Upper lobe of left lung (tissue), 6 donors: Measurements from ENCODE around the gene CCDC12. TPM values are rescaled to one million over a fixed set of nuclear protein-coding genes. Genes with fewer than 3 reads are reported as not detected.
A peak's percentile ranks its signal among the peaks of the same experiment; 100 is the strongest.

Source experiments
- ATAC-seq, 2 donors: fragments of 200-7000 bp; cut with Tn5 transposase; one replicate each; pipeline ENCODE4 v1.9.1; 2022; ENCODE audit warnings: mild to moderate bottlenecking in 2 of 2, moderate library complexity in 2 of 2; ENCODE audit not compliant: low FRiP score in 2 of 2
- DNase-seq, 2 donors: peaks; one replicate each; pipeline ENCODE4 v3.0.0-alpha.2; 2019 to 2020
- H3K27ac ChIP-seq, 4 donors: fragments of 200-600 bp; sonication (generic); one replicate each; pipeline ENCODE4 v1.5.1; 2016 to 2019
- H3K27me3 ChIP-seq, 4 donors: fragments of 200-600 bp; sonication (generic); one replicate each; pipeline ENCODE4 v1.5.1; 2017 to 2019
- H3K36me3 ChIP-seq, 4 donors: fragments of 200-600 bp; sonication (generic); one replicate each; pipeline ENCODE4 v1.5.1; 2016 to 2019
- H3K4me1 ChIP-seq, 4 donors: fragments of 200-600 bp; sonication (generic); one replicate each; pipeline ENCODE4 v1.5.1; 2018 to 2019
- H3K4me3 ChIP-seq, 4 donors: fragments of 200-600 bp; sonication (generic); one replicate each; pipeline ENCODE4 v1.5.1; 2017 to 2019; ENCODE audit warnings: mild to moderate bottlenecking in 2 of 4, moderate library complexity in 1 of 4
- H3K9me3 ChIP-seq, 4 donors: fragments of 200-600 bp; sonication (generic); one replicate each; pipeline ENCODE4 v1.5.1; 2018 to 2019
- CTCF ChIP-seq, 6 experiments: fragments of 450-650 bp in 4 of 6; fragments of 200-600 bp in 2 of 6; sonication (generic) in 2 of 6; IDR thresholded peaks; one replicate each; pipeline ENCODE4 v1.5.1; 2016 to 2019; ENCODE audit warnings: antibody characterized with exemption in 6 of 6
- EP300 ChIP-seq, 4 donors: sonication (generic); formaldehyde crosslinking; IDR thresholded peaks; one replicate each; pipeline ENCODE4 v1.5.1; 2017; ENCODE audit warnings: antibody characterized with exemption in 4 of 4, control low read depth in 2 of 4
- POLR2A ChIP-seq, 4 donors: fragments of 450-650 bp; IDR thresholded peaks; one replicate each; pipeline ENCODE4 v1.5.1; 2016 to 2017; ENCODE audit warnings: antibody characterized with exemption in 4 of 4, mild to moderate bottlenecking in 2 of 4
- POLR2AphosphoS5 ChIP-seq, 2 donors: sonication (generic); formaldehyde crosslinking; IDR thresholded peaks; one replicate each; pipeline ENCODE4 v1.5.1; 2017; ENCODE audit warnings: antibody characterized with exemption in 2 of 2
- WGBS, 2 donors: methylation state at CpG; one replicate each; pipeline ENCODE4 v1.1.5; 2017 to 2018; 5-methylcytosine and 5-hydroxymethylcytosine counted together
- small RNA-seq, 4 donors: library from RNA; depleted of rRNA; stranded (forward); fragments of <200 nt; gene quantifications; one replicate each; pipeline ENCODE3, GENCODE V24; 2016
- total RNA-seq, 6 donors: library from RNA; depleted of rRNA in 4 of 6; stranded (reverse); fragments of >200 nt in 4 of 6; gene quantifications; one replicate each; pipeline versions ENCODE4 v1.1.0 to v1.2.1, GENCODE V29; 2016 to 2021
- donor health status: DM: no; HTN: no; CAD: no; lungs with moderate emphysema.
- donor health status: DM: no; HTN: yes; CAD: no; lungs with severe emphysema.

Gene CCDC12
- total RNA-seq, 6 donors from 2014 or later, result 42.3 to 93.2 (median 69.8) TPM

GRCh38 chr3:46875560-46875959, 101.0 kb downstream of the CCDC12 start:
- H3K36me3 ChIP-seq, result no peaks in the 10 kb centered on the region
- no peak overlapping the region for H3K4me3 ChIP-seq
- TF ChIP-seq POLR2AphosphoS5 (IDR thresholded peaks at IDR 0.05) (no peak), POLR2A (IDR thresholded peaks at IDR 0.05) (no peak), CTCF (IDR thresholded peaks at IDR 0.05) (no peak), EP300 (IDR thresholded peaks at IDR 0.05) (no peak)
- 92 to 97% methylated on average over 7 to 9 of the region's 9 CpGs for WGBS, 2 donors
- peak in 1 of 2 donors; percentile 52 for DNase-seq
- H3K9me3 ChIP-seq, result no peaks in the 10 kb centered on the region
- H3K4me1 ChIP-seq, result peaks cover 0 to 19% (median 17%) of the 10 kb centered on the region in 4 donors
- no peak for ATAC-seq
- H3K27ac ChIP-seq, result peak overlapping the region in 1 of 4 donors; percentile 65
- H3K27me3 ChIP-seq, result no peaks in the 10 kb centered on the region

DNA sequence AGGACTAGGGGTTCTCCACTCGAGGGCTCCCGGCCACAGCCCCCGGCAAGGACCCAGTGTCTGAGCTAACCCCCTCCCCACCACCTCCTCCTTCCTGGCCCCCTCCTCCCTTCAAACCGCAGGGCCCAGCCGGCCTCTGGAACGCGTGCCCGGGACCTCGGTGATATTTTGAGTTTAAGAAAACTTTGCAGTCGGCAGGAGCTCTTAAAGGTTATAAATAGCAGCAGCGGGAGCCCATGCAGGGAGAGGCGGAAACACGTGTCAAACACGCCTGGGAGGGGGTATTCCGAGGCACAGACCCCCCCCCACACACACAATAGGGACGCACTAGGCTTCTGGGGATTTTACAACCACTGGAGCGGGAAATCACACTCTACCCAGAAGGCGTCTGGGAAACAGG, 102.1 kb downstream of the CCDC12 start:
- DNase-seq (peak in 1 of 2 donors; percentile 69), ATAC-seq (no peak)
- H3K4me3 ChIP-seq, result no peak overlapping the region
- peak overlapping the region; percentile 2 to 65 (median 48) for H3K27ac ChIP-seq
- no peak for TF ChIP-seq POLR2AphosphoS5 (IDR thresholded peaks at IDR 0.05)
- no peak for TF ChIP-seq CTCF (IDR thresholded peaks at IDR 0.05)
- no peak for TF ChIP-seq EP300 (IDR thresholded peaks at IDR 0.05)
- TF ChIP-seq POLR2A (IDR thresholded peaks at IDR 0.05), result no peak
- H3K36me3 ChIP-seq, result no peaks in the 10 kb centered on the region
- no peaks in the 10 kb centered on the region for H3K27me3 ChIP-seq
- WGBS, 2 donors, result 28 to 49% methylated on average over 14 to 18 of the region's 18 CpGs
- peaks cover 0 to 19% (median 17%) of the 10 kb centered on the region in 4 donors for H3K4me1 ChIP-seq
- H3K9me3 ChIP-seq, result no peaks in the 10 kb centered on the region

GRCh38 chr3:46873521-46873920, 103.0 kb downstream of the CCDC12 start:
- ATAC-seq, result no peak
- H3K4me1 ChIP-seq, result peaks cover 4 to 23% (median 17%) of the 10 kb centered on the region in 4 donors
- WGBS, 2 donors, result 62 to 67% methylated on average over 5 of the region's 5 CpGs

More at GRCh38 chr3:46873521-46873920, 103.0 kb downstream of the CCDC12 start:
- Histone ChIP-seq H3K27ac (peak overlapping the region; percentile 2 to 65 (median 48)), H3K9me3 (no peaks in the 10 kb centered on the region), H3K36me3 (no peaks in the 10 kb centered on the region), H3K27me3 (no peaks in the 10 kb centered on the region), H3K4me3 (no peak overlapping the region)
- TF ChIP-seq CTCF (IDR thresholded peaks at IDR 0.05) (no peak), POLR2A (IDR thresholded peaks at IDR 0.05) (no peak), EP300 (IDR thresholded peaks at IDR 0.05) (no peak), POLR2AphosphoS5 (IDR thresholded peaks at IDR 0.05) (no peak)
- no peak for DNase-seq

Small RNAs within 50 kb of the gene (small RNA-seq; reads per million reads assigned to genes)
- gene AC109583.2, result 0 reads per million in 4 donors

Other genes starting within 250 kb of the CCDC12 start
- 1 to 10 TPM; 1.2 to 6.3 (median 2.6) TPM for gene MYL3, start 113.3 kb downstream of the CCDC12 start, total RNA-seq
- gene PTH1R, start 99.0 kb downstream of the CCDC12 start, total RNA-seq, result 10 to 100 TPM in 4 of 6 donors, 1 to 10 TPM in 2; 2.6 to 48.2 (median 16.2) TPM
- gene NBEAL2, start 2.9 kb upstream of the CCDC12 start, total RNA-seq, result 100 to 1,000 TPM in 5 of 6 donors, 10 to 100 TPM in 1; 94.7 to 436 (median 163) TPM
- 100 to 1,000 TPM in 1 of 6 donors, 10 to 100 TPM in 5; 33.8 to 111 (median 53.5) TPM for gene SETD2, start 187.4 kb upstream of the CCDC12 start, total RNA-seq